DMS 273 (cell line): Measurements from ENCODE around the gene JMJD1C.
"Not testable (repeated sequence)": the region's sequence is repeated elsewhere in the genome, so short reads cannot be mapped to it uniquely, and the experiment has no call there.

Source experiments
- DNase-seq: peaks from one replicate; lab custom pipeline; 2025; ENCODE audit not compliant: unreplicated experiment; lab: John Stamatoyannopoulos, UW

JMJD1C gene, protein sequence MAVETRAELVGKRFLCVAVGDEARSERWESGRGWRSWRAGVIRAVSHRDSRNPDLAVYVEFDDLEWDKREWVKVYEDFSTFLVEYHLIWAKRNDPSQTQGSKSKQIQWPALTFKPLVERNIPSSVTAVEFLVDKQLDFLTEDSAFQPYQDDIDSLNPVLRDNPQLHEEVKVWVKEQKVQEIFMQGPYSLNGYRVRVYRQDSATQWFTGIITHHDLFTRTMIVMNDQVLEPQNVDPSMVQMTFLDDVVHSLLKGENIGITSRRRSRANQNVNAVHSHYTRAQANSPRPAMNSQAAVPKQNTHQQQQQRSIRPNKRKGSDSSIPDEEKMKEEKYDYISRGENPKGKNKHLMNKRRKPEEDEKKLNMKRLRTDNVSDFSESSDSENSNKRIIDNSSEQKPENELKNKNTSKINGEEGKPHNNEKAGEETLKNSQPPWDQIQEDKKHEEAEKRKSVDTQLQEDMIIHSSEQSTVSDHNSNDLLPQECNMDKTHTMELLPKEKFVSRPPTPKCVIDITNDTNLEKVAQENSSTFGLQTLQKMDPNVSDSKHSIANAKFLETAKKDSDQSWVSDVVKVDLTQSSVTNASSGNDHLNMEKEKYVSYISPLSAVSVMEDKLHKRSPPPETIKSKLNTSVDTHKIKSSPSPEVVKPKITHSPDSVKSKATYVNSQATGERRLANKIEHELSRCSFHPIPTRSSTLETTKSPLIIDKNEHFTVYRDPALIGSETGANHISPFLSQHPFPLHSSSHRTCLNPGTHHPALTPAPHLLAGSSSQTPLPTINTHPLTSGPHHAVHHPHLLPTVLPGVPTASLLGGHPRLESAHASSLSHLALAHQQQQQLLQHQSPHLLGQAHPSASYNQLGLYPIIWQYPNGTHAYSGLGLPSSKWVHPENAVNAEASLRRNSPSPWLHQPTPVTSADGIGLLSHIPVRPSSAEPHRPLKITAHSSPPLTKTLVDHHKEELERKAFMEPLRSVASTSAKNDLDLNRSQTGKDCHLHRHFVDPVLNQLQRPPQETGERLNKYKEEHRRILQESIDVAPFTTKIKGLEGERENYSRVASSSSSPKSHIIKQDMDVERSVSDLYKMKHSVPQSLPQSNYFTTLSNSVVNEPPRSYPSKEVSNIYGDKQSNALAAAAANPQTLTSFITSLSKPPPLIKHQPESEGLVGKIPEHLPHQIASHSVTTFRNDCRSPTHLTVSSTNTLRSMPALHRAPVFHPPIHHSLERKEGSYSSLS (N-terminal part only)

DNA sequence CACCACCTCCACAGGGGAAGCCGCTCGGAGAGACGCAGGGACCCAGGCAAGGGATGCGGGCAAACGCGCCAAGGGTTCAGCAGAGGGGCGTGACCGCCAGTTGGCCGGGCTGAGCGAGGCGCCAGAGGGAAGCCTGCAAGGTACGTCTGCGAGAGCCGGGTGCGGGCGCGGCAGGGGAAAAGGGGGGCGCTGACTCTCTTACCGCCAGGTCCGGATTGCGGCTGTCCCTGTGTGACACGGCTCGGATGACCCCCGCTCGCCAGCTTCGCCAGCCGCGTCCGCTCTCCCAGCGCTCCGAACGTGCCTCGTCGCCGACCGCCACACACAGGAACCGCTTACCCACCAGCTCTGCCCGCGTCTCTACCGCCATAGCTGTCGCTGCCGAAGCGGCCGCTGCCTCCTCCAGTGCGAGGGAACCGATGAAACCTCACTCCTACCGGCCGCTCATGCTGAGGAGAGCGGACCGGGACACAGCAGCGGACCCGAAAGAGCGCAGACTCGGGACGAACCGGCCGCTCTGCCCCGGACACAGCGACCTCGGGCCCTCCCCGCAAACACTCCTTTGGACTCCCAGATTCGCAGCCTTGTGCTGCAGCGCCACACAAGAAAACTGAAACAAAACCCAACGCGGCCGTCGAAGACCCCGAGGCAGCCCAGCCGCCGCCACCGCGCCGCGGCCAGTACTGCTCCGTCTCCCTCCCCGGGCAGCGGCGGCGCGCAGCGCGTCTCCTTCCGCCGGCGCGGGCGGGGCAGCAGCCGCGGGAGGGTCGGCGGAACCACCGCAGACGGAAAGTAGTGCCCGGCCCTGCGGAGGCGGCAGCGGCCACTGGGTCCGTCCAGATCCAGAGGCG, at the start of gene JMJD1C:
JMJD1C (minus strand) TSS at position 685 of the 851 bp plus-strand sequence; CDS start at position 370, 315 bp downstream.
- peak; percentile 88 for DNase-seq

- peak; percentile 7 for DNase-seq
These were observed 49.4 kb upstream of the JMJD1C start for GRCh38 chr10:63515002-63515763.

DNA sequence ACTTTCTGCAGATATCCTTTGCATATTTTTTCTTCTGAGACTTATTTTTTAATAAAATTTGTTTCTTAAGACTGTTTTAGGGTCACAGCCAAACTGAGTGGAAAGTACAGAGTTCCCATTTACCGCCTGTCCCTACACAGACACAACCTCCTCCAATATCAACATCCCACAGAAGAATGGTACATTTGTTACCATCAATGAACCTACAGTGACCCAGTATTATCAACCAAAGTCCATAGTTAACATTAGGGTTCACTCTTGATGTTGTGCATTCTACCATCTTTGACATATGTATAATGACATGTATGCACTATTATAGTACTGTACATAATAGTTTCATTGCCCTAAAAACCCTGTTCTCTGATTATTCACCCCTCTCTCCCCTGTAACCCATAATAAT, 40.8 kb upstream of the JMJD1C start:
- no peak for DNase-seq

GRCh38 chr10:63505562-63505961, 39.8 kb upstream of the JMJD1C start:
- DNase-seq: no peak

DNA sequence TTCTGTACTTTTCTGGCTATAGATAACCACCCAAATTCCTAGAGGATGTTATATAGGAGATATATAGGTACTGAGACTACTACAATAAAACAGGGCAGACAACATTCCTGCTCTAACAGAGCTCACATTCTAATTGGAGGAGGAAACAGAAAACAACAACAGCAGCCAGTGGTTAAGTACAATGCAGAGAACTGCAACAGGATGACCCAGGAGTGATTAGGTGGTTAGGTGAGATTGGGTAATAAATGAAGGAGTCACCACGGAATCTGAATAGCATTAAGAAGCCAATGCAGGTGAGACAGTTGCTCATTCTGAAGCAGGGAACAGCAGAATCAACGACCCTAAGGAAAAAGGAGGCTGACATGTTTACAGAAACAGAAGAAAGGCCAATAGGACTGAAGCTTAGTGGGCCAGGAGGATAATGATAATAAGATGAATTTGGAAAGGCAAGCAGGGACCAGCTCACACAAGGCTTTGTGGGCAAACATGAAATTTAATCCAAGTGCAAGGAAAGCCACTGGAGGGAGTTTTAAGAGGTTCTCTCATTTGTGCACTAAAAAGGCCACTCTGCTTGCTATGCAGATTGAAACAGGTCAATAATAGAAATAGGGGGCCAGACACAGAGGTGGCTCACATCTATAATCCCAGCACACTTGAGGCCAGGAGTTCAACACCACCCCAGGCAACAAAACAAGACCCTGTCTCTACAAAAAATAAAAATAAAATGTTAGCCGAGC, 38.5 kb upstream of the JMJD1C start:
- peak; percentile 16 for DNase-seq

DNA sequence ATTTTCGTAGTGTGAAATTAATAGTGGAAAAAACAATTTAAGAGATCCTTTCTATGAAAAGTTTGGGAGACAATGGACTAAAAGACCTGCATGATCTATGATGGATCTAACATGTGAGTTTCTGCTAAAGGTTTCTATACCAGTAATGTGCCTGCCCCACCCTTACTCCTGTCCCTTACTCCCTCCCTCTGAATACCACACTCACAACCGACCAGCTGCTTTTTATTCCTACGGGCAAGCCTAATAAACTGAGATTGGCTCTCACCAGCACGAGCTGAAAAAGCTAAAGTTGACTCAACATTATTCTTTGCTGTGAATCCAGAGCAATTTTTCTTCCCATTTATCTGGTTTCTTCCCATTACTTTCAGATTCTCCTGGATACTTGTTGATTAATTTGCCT, 37.6 kb upstream of the JMJD1C start:
- DNase-seq: no peak

DNA sequence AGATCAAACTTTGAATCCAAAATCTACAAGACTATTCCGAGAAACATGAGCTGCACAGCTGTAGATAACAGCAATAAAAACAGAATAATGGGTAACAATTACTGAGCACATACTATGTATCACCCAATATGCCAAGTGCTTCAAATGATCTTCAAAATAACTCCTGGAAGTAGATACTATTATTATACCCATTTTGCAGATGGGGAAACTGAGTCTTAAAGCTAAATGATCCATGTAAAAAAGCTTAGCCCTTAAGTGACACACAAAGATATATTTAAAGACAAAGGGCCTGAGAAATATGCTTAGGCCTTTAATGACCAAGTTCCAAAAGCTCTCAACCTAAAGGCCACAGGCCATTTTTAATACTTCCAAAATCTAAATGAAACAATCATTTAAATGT, 37.1 kb upstream of the JMJD1C start:
- no peak for DNase-seq

DNA sequence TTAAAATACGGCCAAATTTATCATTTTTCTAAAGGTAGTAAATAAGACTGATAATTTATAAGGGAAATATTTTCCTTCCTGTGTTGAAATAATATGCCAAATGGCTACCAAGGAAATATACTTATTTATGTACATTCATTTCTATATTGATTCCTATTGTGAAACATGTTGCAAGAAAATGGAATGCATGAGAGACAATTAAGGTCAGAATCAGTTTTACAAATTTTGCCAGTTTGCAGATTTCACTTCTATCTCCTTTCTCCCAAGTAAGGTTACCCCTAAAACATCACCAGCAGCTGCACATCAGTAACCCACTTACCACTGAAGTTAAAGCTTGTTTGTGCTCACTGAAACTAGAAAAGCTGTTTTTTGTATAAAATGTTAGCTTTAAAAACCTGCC, 36.2 kb upstream of the JMJD1C start:
- DNase-seq: no peak

- not testable (repeated sequence) for DNase-seq
These were observed 34.8 kb upstream of the JMJD1C start for GRCh38 chr10:63500551-63500950.

DNA sequence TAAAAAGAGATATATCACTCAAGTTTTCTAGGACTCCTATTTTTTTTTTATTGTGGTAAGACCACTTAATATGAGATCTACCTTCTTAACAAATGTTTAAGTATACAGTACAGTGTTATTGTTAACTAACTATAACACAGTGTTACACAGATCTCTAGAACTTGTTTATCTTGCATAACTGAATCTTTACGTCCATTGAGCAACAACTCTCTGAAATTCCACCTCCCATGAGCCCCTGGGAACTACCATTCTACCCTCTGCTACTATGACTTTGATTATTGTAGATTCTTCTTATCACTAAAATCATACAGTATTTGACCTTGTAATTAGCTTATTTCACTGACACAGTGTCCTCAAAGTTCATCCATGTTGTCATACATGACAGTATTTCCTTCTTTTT, 32.9 kb upstream of the JMJD1C start:
- DNase-seq: no peak

GRCh38 chr10:63497321-63497720, 31.5 kb upstream of the JMJD1C start:
- no peak for DNase-seq

DNA sequence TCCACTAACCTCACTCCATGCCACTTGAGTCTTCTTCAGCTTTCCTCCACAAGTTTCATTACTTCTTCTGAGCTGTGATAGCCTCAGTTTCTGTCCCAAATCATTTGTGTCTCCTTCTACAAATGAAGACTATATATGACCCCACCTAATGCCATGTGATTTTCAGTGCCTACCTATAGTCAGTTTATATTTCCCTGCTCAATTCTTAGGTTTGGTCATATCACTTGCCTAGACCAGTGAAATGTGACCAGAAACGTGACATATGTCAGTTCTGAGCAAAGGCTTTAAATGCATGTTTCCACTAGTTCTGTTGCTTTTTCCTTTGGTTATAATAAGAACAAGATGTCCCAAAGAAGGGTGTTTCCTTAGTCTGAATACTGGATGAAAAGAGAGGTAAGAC, 30.8 kb upstream of the JMJD1C start:
- no peak for DNase-seq

GRCh38 chr10:63494951-63495350, 29.2 kb upstream of the JMJD1C start:
- DNase-seq: no peak

DNA sequence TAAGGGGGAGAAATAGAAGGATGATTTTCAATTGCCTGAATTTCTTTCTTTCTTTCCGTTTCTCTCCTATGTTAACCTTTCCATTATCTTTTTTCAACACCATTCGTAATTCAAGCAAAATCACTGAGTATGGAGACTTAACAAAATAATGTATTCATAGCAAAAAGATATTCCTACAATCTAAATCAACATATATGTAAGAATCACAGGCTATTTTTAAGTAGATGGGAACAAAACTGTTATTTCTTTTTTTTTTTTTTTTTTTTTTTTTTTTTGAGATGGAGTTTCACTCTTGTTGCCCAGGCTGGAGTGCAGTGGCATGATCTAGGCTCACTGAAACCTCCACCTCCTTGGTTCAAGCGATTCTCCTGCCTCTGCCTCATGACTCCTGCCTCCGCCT, 27.2 kb upstream of the JMJD1C start:
- DNase-seq: no peak

DNA sequence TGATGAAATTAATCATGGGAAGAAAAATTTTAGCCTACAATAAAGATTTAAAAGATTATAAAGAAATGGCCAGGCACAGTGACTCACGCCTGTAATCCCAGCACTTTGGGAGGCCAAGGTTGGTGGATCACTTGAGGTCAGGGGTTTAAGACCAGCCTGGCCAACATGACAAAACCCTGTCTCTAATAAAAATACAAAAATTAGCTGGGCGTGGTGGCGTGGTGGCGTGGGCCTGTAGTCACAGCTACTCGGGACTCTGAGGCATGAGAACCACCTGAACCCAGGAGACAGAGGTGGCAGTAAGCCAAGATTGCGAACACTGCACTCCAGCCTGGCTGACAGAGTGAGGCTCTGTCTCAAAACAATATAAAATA, 26.5 kb upstream of the JMJD1C start:
- peak; percentile 15 for DNase-seq

GRCh38 chr10:63491588-63492316, 26.0 kb upstream of the JMJD1C start:
- DNase-seq: peak; percentile 23

GRCh38 chr10:63489838-63490237, 24.1 kb upstream of the JMJD1C start:
- no peak for DNase-seq

DNA sequence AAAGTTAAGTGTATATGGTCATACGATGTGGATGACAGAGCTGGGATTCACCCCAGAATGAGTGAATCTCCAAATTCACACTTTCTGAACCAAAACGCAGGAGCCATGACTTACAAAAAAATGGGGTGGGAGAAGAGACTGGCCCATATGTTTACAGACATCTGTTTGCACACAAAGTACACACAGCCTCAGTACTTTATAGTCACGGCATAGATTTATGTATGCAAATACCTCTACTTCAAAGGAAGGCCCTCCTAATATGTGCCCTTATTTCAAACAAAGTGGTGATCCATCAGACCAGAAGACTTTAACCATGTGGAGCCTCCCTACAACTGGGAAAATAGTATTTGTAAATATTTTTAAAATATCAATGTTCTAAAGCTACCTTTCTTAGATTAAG, 22.2 kb upstream of the JMJD1C start:
- peak; percentile 25 for DNase-seq
